Small intestine (tissue), 7 donors: ENCODE results near the gene DHX9. TPM values are rescaled to one million over a fixed set of nuclear protein-coding genes. Genes with fewer than 3 reads are reported as not detected.
"Not testable (repeated sequence)": the region's sequence is repeated elsewhere in the genome, so short reads cannot be mapped to it uniquely, and the experiment has no call there.

Source experiments
- DNase-seq, 2 donors: peaks; one replicate each; pipeline versions ENCODE4 v3.0.0 to v3.0.0-alpha.2; 2013
- FAIRE-seq: peaks from 2 replicates; lab custom pipeline; 2012; peaks lifted over from hg19 to GRCh38; lab: Jason Lieb, UNC
- H3K27ac ChIP-seq, 3 donors: one replicate each; pipeline ENCODE4 v1.5.1; 2013; ENCODE audit warnings: low read length in 2 of 3, mild to moderate bottlenecking in 2 of 3, control low read depth in 1 of 3, inconsistent platforms in 1 of 3, low read depth in 1 of 3, moderate library complexity in 1 of 3
- H3K27me3 ChIP-seq, 3 donors: one replicate each; pipeline ENCODE4 v1.6.1; 2013; ENCODE audit warnings: low read length in 3 of 3, inconsistent platforms in 1 of 3; ENCODE audit not compliant: control insufficient read depth in 3 of 3, insufficient read depth in 3 of 3
- H3K36me3 ChIP-seq, 3 donors: one replicate each; pipeline ENCODE4 v1.6.1; 2013; ENCODE audit warnings: low read length in 3 of 3, inconsistent platforms in 1 of 3, low read depth in 1 of 3, mild to moderate bottlenecking in 1 of 3, moderate library complexity in 1 of 3; ENCODE audit not compliant: control insufficient read depth in 3 of 3, insufficient read depth in 2 of 3
- H3K4me1 ChIP-seq, 3 donors: one replicate each; pipeline ENCODE4 v1.6.1; 2013; ENCODE audit warnings: low read length in 2 of 3, inconsistent platforms in 1 of 3, low read depth in 1 of 3, mild to moderate bottlenecking in 1 of 3, moderate library complexity in 1 of 3; ENCODE audit not compliant: control insufficient read depth in 3 of 3, insufficient read depth in 2 of 3
- H3K4me3 ChIP-seq, 3 donors: one replicate each; pipeline ENCODE4 v1.5.1; 2013; ENCODE audit warnings: low read length in 3 of 3, control low read depth in 1 of 3, inconsistent platforms in 1 of 3, low read depth in 1 of 3, mild to moderate bottlenecking in 1 of 3, moderate library complexity in 1 of 3
- H3K9me3 ChIP-seq, 2 donors: one replicate each; pipeline ENCODE4 v1.6.1; 2013; ENCODE audit warnings: low read depth in 1 of 2, low read length in 1 of 2; ENCODE audit not compliant: control insufficient read depth in 2 of 2, insufficient read depth in 1 of 2
- WGBS, 3 donors: extraction: QIAGEN DNeasy Blood & Tissue Kit; methylation state at CpG; one replicate each; pipeline ENCODE4 v1.1.7; 2013; 5-methylcytosine and 5-hydroxymethylcytosine counted together
- polyA plus RNA-seq, 4 donors: library from polyadenylated mRNA; stranded (reverse) in 3 of 4; unstranded in 1 of 4; fragments of 200-250 nt in 3 of 4; fragments of 120-200 nt in 1 of 4; gene quantifications; one replicate each; pipeline versions ENCODE4 v1.2.1 to v1.2.3, GENCODE V29; 2013
- donor health status: healthy with polysubstance abuse.
- donor health status: control.
- donor health status: control.
- donor health status: Bipolar disorder and iron deficiency.
- donor health status: healthy.

The DHX9 gene
- polyA plus RNA-seq, 4 donors, result 63.3 to 144 (median 84.6) TPM

GRCh38 chr1:182885591-182885990 lies 46.4 kb downstream of the DHX9 start:
- no peak overlapping the region for H3K4me3 ChIP-seq
- no peak for FAIRE-seq
- peaks cover 11 to 38% (median 29%) of the 10 kb centered on the region in 3 donors for H3K36me3 ChIP-seq
- WGBS, 3 donors, result 93 to 98% (median 96%) methylated on average over 3 of the region's 3 CpGs
- no peak for DNase-seq
- H3K27ac ChIP-seq, result no peak overlapping the region
- H3K27me3 ChIP-seq, result no peaks in the 10 kb centered on the region
- H3K4me1 ChIP-seq, result no peaks in the 10 kb centered on the region
- H3K9me3 ChIP-seq, result no peaks in the 10 kb centered on the region

GRCh38 chr1:182886985-182887384 lies 47.8 kb downstream of the DHX9 start:
- Histone ChIP-seq H3K27ac (no peak overlapping the region), H3K36me3 (peaks cover 5 to 30% (median 26%) of the 10 kb centered on the region in 3 donors), H3K9me3 (no peaks in the 10 kb centered on the region), H3K4me1 (no peaks in the 10 kb centered on the region), H3K4me3 (no peak overlapping the region), H3K27me3 (no peaks in the 10 kb centered on the region)
- WGBS, 3 donors, result 96 to 98% (median 96%) methylated on average over 11 of the region's 11 CpGs
- FAIRE-seq (no peak), DNase-seq (no peak)

DNA sequence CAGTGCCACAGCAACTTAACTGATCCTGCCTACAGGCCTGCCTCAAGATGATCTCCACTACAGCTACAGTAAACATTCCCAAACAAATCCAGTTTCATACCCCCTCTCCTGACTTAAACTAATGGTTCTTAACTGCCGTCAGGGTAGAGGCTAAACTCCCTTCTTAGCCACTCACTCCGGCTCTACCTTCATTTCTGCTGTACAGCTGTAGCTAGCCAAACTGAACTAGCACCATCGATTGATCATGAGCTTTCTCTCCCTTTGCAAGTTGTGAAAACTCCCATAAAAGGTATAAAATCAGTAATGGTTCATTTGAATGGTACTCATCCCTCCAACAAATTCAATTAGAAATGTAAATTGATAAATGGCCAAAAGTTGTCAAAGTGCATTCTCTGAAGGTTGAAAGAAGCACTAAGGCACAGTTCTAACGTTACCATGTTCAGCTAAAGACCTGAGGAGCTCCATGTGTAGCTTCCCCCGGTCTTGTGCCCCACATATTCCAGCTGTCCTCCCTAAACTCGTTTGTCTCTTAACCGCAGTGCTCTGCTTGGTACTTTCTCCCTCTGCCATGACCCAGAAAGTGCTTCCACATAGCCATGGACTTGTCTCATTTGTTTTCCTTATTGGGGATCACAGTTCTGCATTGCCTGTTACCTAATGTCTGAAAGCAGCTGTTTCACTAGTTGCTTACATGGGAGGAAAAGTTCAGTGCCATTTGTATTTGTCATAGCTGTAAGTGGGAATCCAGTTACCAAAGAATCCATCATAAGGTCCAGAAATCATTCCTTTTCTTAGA lies 49.8 kb downstream of the DHX9 start:
- Histone ChIP-seq H3K4me1 (no peaks in the 10 kb centered on the region), H3K9me3 (no peaks in the 10 kb centered on the region), H3K27ac (no peak overlapping the region), H3K4me3 (no peak overlapping the region), H3K27me3 (no peaks in the 10 kb centered on the region), H3K36me3 (peaks cover 5 to 22% (median 22%) of the 10 kb centered on the region in 3 donors)
- DNase-seq (no peak), FAIRE-seq (no peak)
- WGBS, 3 donors, result 69 to 82% (median 81%) methylated on average over 7 of the region's 7 CpGs

DNA sequence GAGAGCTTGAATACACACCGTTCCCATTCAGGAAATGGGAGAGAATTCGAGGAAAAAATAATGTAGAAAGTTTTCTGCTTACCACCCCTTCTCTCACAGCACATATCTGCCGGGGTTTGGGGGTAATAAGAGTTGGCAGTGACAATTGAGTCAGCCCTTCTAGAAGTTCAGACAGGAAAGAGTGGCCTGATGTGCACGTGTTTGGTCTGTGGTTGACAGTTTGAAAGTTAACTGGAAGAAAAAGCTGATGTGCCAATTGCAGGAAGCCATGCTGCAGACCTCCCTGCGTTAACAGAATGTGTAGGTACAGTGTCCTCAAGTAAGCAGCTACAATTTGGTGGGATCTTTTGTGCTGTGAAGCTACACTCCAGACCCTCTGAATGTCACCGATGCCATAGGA lies 50.9 kb downstream of the DHX9 start:
- peaks cover 2 to 17% (median 17%) of the 10 kb centered on the region in 3 donors for H3K36me3 ChIP-seq
- DNase-seq (peak in 1 of 2 donors; percentile 13), FAIRE-seq (no peak)
- H3K27me3 ChIP-seq, result no peaks in the 10 kb centered on the region
- H3K9me3 ChIP-seq, result no peaks in the 10 kb centered on the region
- 64 to 78% (median 71%) methylated on average over 6 of the region's 6 CpGs for WGBS, 3 donors
- no peak overlapping the region for H3K4me3 ChIP-seq
- H3K4me1 ChIP-seq, result no peaks in the 10 kb centered on the region
- no peak overlapping the region for H3K27ac ChIP-seq

- H3K27ac ChIP-seq, result no peak overlapping the region
- H3K4me3 ChIP-seq, result no peak overlapping the region
- FAIRE-seq, result no peak
- peaks cover 2 to 16% (median 12%) of the 10 kb centered on the region in 3 donors for H3K36me3 ChIP-seq
- no peaks in the 10 kb centered on the region for H3K27me3 ChIP-seq
- DNase-seq, result peak in 1 of 2 donors; percentile 18
- no peaks in the 10 kb centered on the region for H3K4me1 ChIP-seq
- no peaks in the 10 kb centered on the region for H3K9me3 ChIP-seq
- 62 to 82% (median 78%) methylated on average over 9 of the region's 9 CpGs for WGBS, 3 donors
Measured at GRCh38 chr1:182890927-182891610, 51.9 kb downstream of the DHX9 start.

GRCh38 chr1:182897696-182898095 lies 58.5 kb downstream of the DHX9 start:
- H3K36me3 ChIP-seq, result no peaks in the 10 kb centered on the region
- 77 to 100% (median 81%) methylated on average over 2 of the region's 2 CpGs for WGBS, 3 donors
- H3K27me3 ChIP-seq, result no peaks in the 10 kb centered on the region
- no peak overlapping the region for H3K27ac ChIP-seq
- no peak overlapping the region for H3K4me3 ChIP-seq
- no peaks in the 10 kb centered on the region for H3K9me3 ChIP-seq
- H3K4me1 ChIP-seq, result no peaks in the 10 kb centered on the region
- FAIRE-seq, result no peak
- no peak for DNase-seq

- DNase-seq, H3K27me3 ChIP-seq, H3K4me1 ChIP-seq, H3K9me3 ChIP-seq, H3K27ac ChIP-seq, FAIRE-seq, H3K4me3 ChIP-seq, H3K36me3 ChIP-seq: not testable (repeated sequence)
- WGBS, 3 donors, result 87 to 91% (median 88%) methylated on average over 5 of the region's 5 CpGs
Measured at GRCh38 chr1:182901946-182902345, 62.8 kb downstream of the DHX9 start.

DNA sequence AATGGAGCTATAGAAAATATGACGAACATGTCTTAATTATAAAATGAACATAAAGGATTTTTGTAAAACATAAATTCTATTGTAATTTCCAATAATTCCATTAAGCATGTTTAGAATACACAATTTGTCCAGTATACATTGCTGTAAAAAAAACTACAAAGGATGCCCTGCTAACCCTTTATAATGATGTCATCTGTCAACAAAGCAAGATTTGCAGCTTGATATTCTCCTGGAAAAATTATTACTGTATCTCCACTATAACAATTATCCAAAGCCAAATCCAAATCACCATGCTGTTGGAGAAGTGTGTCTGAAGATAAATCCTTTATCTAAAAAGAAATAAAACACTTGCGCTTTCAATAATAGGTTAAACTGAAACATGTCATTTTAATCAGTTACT lies 66.2 kb downstream of the DHX9 start:
- H3K27ac ChIP-seq, result no peak overlapping the region
- FAIRE-seq, result no peak
- peaks cover 0 to 1% (median 0%) of the 10 kb centered on the region in 3 donors for H3K27me3 ChIP-seq
- WGBS, 3 donors, result 83 to 89% (median 88%) methylated on average over 2 of the region's 2 CpGs
- no peaks in the 10 kb centered on the region for H3K4me1 ChIP-seq
- no peaks in the 10 kb centered on the region for H3K36me3 ChIP-seq
- no peak for DNase-seq
- no peak overlapping the region for H3K4me3 ChIP-seq
- no peaks in the 10 kb centered on the region for H3K9me3 ChIP-seq
